ENCODE measurements around the gene CCDC110. TPM values are rescaled to one million over a fixed set of nuclear protein-coding genes. Genes with fewer than 3 reads are reported as not detected.

Gene CCDC110
- total RNA-seq, 3 donors from 2014 or later, result 1.3 to 4.1 (median 1.3) TPM

- intact Hi-C loops (cut with DNase I; ENCODE audit: low total_unique reads), result no loop called here
- H3K4me1 ChIP-seq, result no peaks in the 10 kb centered on the region
- DNase-seq (ENCODE audit: low spot score in 2 of 2), result no peak
Measured at GRCh38 chr4:185424905-185425646, 46.5 kb downstream of the CCDC110 start.

GRCh38 chr4:185421366-185422124 lies 50.0 kb downstream of the CCDC110 start:
- no peaks in the 10 kb centered on the region for H3K27me3 ChIP-seq
- intact Hi-C loops (cut with DNase I; ENCODE audit: low total_unique reads), result no loop called here
- no peak for TF ChIP-seq POLR2AphosphoS5 (IDR thresholded peaks at IDR 0.05)
- TF ChIP-seq POLR2A (IDR thresholded peaks at IDR 0.05), result no peak
- TF ChIP-seq CTCF (IDR thresholded peaks at IDR 0.05), result no peak
- H3K4me1 ChIP-seq, result no peaks in the 10 kb centered on the region
- H3K9me3 ChIP-seq, result no peaks in the 10 kb centered on the region
- H3K27ac ChIP-seq, result no peak overlapping the region
- H3K36me3 ChIP-seq, result no peaks in the 10 kb centered on the region
- no peak overlapping the region for H3K4me3 ChIP-seq
- DNase-seq (ENCODE audit: low spot score in 2 of 2), result no peak

More at GRCh38 chr4:185424905-185425646, 46.5 kb downstream of the CCDC110 start:
- peak overlapping the region; percentile 92 to 99 for H3K27ac ChIP-seq
- no peaks in the 10 kb centered on the region for H3K36me3 ChIP-seq
- TF ChIP-seq POLR2AphosphoS5 (IDR thresholded peaks at IDR 0.05), result no peak
- TF ChIP-seq POLR2A (IDR thresholded peaks at IDR 0.05), result no peak
- no peak for TF ChIP-seq CTCF (IDR thresholded peaks at IDR 0.05)
- peak overlapping the region; percentile 73 to 83 (median 78) for H3K4me3 ChIP-seq
- no peaks in the 10 kb centered on the region for H3K27me3 ChIP-seq
- H3K9me3 ChIP-seq, result no peaks in the 10 kb centered on the region

DNA sequence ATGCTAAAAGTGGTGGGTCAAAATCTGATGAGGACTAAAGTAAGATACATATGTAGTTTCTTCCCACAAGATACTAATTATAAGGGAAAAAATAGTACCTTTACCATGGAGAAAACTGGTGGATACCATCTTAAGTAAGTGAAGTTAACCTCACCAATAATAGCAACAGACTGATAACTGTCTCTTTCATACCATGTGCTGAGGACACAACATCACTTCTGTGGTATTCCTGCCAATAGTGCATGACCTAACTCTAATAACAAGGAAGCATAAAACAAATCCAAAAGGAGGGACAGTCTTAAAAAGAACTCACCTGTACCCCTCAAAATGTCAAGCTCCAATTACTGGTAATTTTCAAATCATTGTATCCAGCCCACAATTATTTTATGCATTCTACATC lies 54.6 kb downstream of the CCDC110 start:
- H3K27me3 ChIP-seq, result no peaks in the 10 kb centered on the region
- H3K36me3 ChIP-seq, result no peaks in the 10 kb centered on the region
- intact Hi-C loops (cut with DNase I; ENCODE audit: low total_unique reads), result no loop called here
- no peak for DNase-seq (ENCODE audit: low spot score in 2 of 2)
- H3K4me3 ChIP-seq, result no peak overlapping the region
- H3K27ac ChIP-seq, result no peak overlapping the region
- TF ChIP-seq POLR2A (IDR thresholded peaks at IDR 0.05), result no peak
- H3K9me3 ChIP-seq, result no peaks in the 10 kb centered on the region
- H3K4me1 ChIP-seq, result no peaks in the 10 kb centered on the region

GRCh38 chr4:185412412-185412811 lies 59.1 kb downstream of the CCDC110 start:
- no peak for DNase-seq (ENCODE audit: low spot score in 2 of 2)
- TF ChIP-seq POLR2AphosphoS5 (IDR thresholded peaks at IDR 0.05) (no peak), POLR2A (IDR thresholded peaks at IDR 0.05) (no peak), CTCF (IDR thresholded peaks at IDR 0.05) (no peak)
- H3K4me3 ChIP-seq, result no peak overlapping the region
- no peaks in the 10 kb centered on the region for H3K36me3 ChIP-seq
- no peaks in the 10 kb centered on the region for H3K9me3 ChIP-seq
- H3K27ac ChIP-seq, result no peak overlapping the region
- H3K4me1 ChIP-seq, result no peaks in the 10 kb centered on the region
- intact Hi-C loops (cut with DNase I; ENCODE audit: low total_unique reads), result no loop called here
- H3K27me3 ChIP-seq, result no peaks in the 10 kb centered on the region

GRCh38 chr4:185411849-185412248 lies 59.7 kb downstream of the CCDC110 start:
- no peak overlapping the region for H3K4me3 ChIP-seq
- DNase-seq (ENCODE audit: low spot score in 2 of 2), result no peak
- no peaks in the 10 kb centered on the region for H3K4me1 ChIP-seq
- H3K27ac ChIP-seq, result no peak overlapping the region
- TF ChIP-seq POLR2AphosphoS5 (IDR thresholded peaks at IDR 0.05), result no peak
- no peak for TF ChIP-seq POLR2A (IDR thresholded peaks at IDR 0.05)
- TF ChIP-seq CTCF (IDR thresholded peaks at IDR 0.05), result no peak
- intact Hi-C loops (cut with DNase I; ENCODE audit: low total_unique reads), result no loop called here
- H3K27me3 ChIP-seq, result no peaks in the 10 kb centered on the region
- H3K36me3 ChIP-seq, result no peaks in the 10 kb centered on the region
- H3K9me3 ChIP-seq, result no peaks in the 10 kb centered on the region
